Peyer's patch (tissue), 4 donors: ENCODE data around the gene AJUBA.

Experiments used
- CTCF ChIP-seq, 6 experiments: fragments of 450-650 bp in 4 of 6; fragments of 200-600 bp in 2 of 6; sonication (generic) in 1 of 6; IDR thresholded peaks; one replicate each; pipeline ENCODE4 v1.5.1; 2017 to 2019; ENCODE audit warnings: antibody characterized with exemption in 6 of 6, mild to moderate bottlenecking in 3 of 6, moderate library complexity in 1 of 6
- POLR2A ChIP-seq, 2 donors: fragments of 450-650 bp; IDR thresholded peaks; one replicate each; pipeline ENCODE4 v1.5.1; 2017; ENCODE audit warnings: antibody characterized with exemption in 2 of 2, mild to moderate bottlenecking in 2 of 2, moderate library complexity in 2 of 2

- TF ChIP-seq CTCF (IDR thresholded peaks at IDR 0.05): no peak
- no peak for TF ChIP-seq POLR2A (IDR thresholded peaks at IDR 0.05)
Measured at GRCh38 chr14:23020143-23021128, 38.1 kb upstream of the AJUBA start.
